Small intestine (tissue), 7 donors: ENCODE data around the gene TTC23L. TPM values are rescaled to one million over a fixed set of nuclear protein-coding genes. Genes with fewer than 3 reads are reported as not detected.
A peak's percentile ranks its signal among the peaks of the same experiment; 100 is the strongest.
"Not testable (repeated sequence)": the region's sequence is repeated elsewhere in the genome, so short reads cannot be mapped to it uniquely, and the experiment has no call there.

Source experiments
- DNase-seq, 2 donors: peaks; one replicate each; pipeline versions ENCODE4 v3.0.0 to v3.0.0-alpha.2; 2013
- FAIRE-seq: peaks from 2 replicates; lab custom pipeline; 2012; peaks lifted over from hg19 to GRCh38; lab: Jason Lieb, UNC
- H3K27ac ChIP-seq, 3 donors: one replicate each; pipeline ENCODE4 v1.5.1; 2013; ENCODE audit warnings: low read length in 2 of 3, mild to moderate bottlenecking in 2 of 3, control low read depth in 1 of 3, inconsistent platforms in 1 of 3, low read depth in 1 of 3, moderate library complexity in 1 of 3
- H3K27me3 ChIP-seq, 3 donors: one replicate each; pipeline ENCODE4 v1.6.1; 2013; ENCODE audit warnings: low read length in 3 of 3, inconsistent platforms in 1 of 3; ENCODE audit not compliant: control insufficient read depth in 3 of 3, insufficient read depth in 3 of 3
- H3K36me3 ChIP-seq, 3 donors: one replicate each; pipeline ENCODE4 v1.6.1; 2013; ENCODE audit warnings: low read length in 3 of 3, inconsistent platforms in 1 of 3, low read depth in 1 of 3, mild to moderate bottlenecking in 1 of 3, moderate library complexity in 1 of 3; ENCODE audit not compliant: control insufficient read depth in 3 of 3, insufficient read depth in 2 of 3
- H3K4me1 ChIP-seq, 3 donors: one replicate each; pipeline ENCODE4 v1.6.1; 2013; ENCODE audit warnings: low read length in 2 of 3, inconsistent platforms in 1 of 3, low read depth in 1 of 3, mild to moderate bottlenecking in 1 of 3, moderate library complexity in 1 of 3; ENCODE audit not compliant: control insufficient read depth in 3 of 3, insufficient read depth in 2 of 3
- H3K4me3 ChIP-seq, 3 donors: one replicate each; pipeline ENCODE4 v1.5.1; 2013; ENCODE audit warnings: low read length in 3 of 3, control low read depth in 1 of 3, inconsistent platforms in 1 of 3, low read depth in 1 of 3, mild to moderate bottlenecking in 1 of 3, moderate library complexity in 1 of 3
- H3K9me3 ChIP-seq, 2 donors: one replicate each; pipeline ENCODE4 v1.6.1; 2013; ENCODE audit warnings: low read depth in 1 of 2, low read length in 1 of 2; ENCODE audit not compliant: control insufficient read depth in 2 of 2, insufficient read depth in 1 of 2
- WGBS, 3 donors: extraction: QIAGEN DNeasy Blood & Tissue Kit; methylation state at CpG; one replicate each; pipeline ENCODE4 v1.1.7; 2013; 5-methylcytosine and 5-hydroxymethylcytosine counted together
- polyA plus RNA-seq, 4 donors: library from polyadenylated mRNA; stranded (reverse) in 3 of 4; unstranded in 1 of 4; fragments of 200-250 nt in 3 of 4; fragments of 120-200 nt in 1 of 4; gene quantifications; one replicate each; pipeline versions ENCODE4 v1.2.1 to v1.2.3, GENCODE V29; 2013
- donor health status: healthy with polysubstance abuse.
- donor health status: control.
- donor health status: control.
- donor health status: Bipolar disorder and iron deficiency.
- donor health status: healthy.

TTC23L gene
- polyA plus RNA-seq, 4 donors, result 0.27 to 0.87 TPM; not detected in 2

GRCh38 chr5:34923256-34923655, 84.3 kb downstream of the TTC23L start:
- not testable (repeated sequence) for FAIRE-seq, H3K9me3 ChIP-seq, H3K4me1 ChIP-seq, H3K4me3 ChIP-seq, DNase-seq, H3K27me3 ChIP-seq
- WGBS, 3 donors, result 90 to 94% (median 93%) methylated on average over 9 of the region's 9 CpGs
- Histone ChIP-seq H3K27ac (peak overlapping the region in 1 of 3 donors; percentile 19), H3K36me3 (peaks cover 2 to 24% (median 3%) of the 10 kb centered on the region in 3 donors)

DNA sequence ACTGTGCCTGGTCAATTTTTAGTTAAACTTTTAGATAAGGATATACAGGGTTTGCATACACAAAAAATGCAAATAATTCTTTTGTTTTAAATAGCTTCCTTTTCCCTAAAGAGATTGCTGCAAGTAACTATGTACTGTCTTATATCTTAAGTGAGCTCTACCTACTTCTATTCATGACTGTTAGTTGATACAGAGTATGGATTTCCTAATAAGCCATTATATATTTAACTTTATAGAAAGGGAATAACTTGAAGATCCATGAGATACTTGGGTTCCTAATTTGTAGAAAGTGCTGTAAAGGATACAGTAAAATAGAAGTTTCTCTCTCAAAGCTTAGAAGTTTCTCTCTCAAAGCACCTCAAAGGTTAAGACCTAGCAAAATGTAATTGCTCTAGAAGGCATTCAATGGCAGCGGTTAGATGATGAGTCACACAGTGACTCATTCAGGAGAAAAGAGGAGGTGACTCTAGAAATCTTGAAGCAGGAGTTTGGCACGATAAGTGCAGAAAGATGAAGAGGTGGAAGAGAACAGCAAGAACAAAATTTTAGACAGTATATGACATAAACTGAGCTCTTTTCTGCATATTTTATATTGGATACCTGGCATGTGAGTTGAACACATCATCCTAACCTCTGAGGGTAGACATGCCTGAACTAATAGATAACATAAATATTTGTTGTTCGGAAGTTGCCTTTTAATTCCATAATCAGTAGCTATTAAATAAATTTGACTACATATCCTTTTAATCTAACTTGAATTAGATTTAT, 84.9 kb downstream of the TTC23L start:
- FAIRE-seq, result no peak
- Histone ChIP-seq H3K27ac (peak overlapping the region in 1 of 3 donors; percentile 19), H3K4me3 (no peak overlapping the region), H3K4me1 (peaks cover 0 to 2% (median 0%) of the 10 kb centered on the region in 3 donors), H3K36me3 (peaks cover 2 to 22% (median 3%) of the 10 kb centered on the region in 3 donors), H3K9me3 (no peaks in the 10 kb centered on the region), H3K27me3 (no peaks in the 10 kb centered on the region)
- 32 to 42% (median 32%) methylated on average over 3 of the region's 3 CpGs for WGBS, 3 donors
- DNase-seq, result peak; percentile 56 to 83

GRCh38 chr5:34924462-34924765, 85.5 kb downstream of the TTC23L start:
- FAIRE-seq (no peak), DNase-seq (no peak)
- Histone ChIP-seq H3K4me3 (no peak overlapping the region), H3K4me1 (peaks cover 0 to 2% (median 0%) of the 10 kb centered on the region in 3 donors), H3K27ac (no peak overlapping the region), H3K36me3 (peaks cover 2 to 19% (median 3%) of the 10 kb centered on the region in 3 donors), H3K9me3 (no peaks in the 10 kb centered on the region), H3K27me3 (no peaks in the 10 kb centered on the region)

DNA sequence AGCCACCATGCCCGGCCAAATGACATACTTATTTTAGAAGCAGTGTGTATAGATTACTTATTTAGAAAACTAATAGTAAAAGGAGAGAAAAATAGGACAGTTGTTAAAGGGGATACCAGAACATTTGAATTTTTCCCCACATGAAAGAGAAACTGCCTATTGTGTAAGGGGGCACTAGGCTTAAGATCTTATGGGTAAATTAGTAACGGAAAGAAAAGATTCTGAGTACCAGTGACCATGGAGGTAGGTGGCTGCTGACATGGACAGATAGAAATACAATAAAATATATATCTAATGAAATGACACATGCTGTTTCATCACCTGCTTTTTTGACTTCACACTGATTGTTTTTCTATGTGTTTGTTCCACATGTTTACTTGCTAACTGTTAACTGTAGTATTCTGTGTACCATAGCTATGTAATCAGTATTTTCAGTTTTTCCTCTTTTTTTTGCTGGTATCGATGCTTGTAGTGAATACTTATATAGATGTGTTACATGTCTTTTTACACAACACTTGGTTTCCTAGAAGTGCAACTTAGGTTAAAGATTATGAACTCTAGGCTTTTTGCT, 87.4 kb downstream of the TTC23L start:
- no peak overlapping the region for H3K4me3 ChIP-seq
- peaks cover 0 to 8% (median 2%) of the 10 kb centered on the region in 3 donors for H3K4me1 ChIP-seq
- FAIRE-seq (no peak), DNase-seq (no peak)
- H3K27me3 ChIP-seq, result no peaks in the 10 kb centered on the region
- 90 to 93% (median 91%) methylated on average over 3 of the region's 3 CpGs for WGBS, 3 donors
- H3K36me3 ChIP-seq, result peaks cover 2 to 16% (median 3%) of the 10 kb centered on the region in 3 donors
- no peak overlapping the region for H3K27ac ChIP-seq
- H3K9me3 ChIP-seq, result no peaks in the 10 kb centered on the region

DNA sequence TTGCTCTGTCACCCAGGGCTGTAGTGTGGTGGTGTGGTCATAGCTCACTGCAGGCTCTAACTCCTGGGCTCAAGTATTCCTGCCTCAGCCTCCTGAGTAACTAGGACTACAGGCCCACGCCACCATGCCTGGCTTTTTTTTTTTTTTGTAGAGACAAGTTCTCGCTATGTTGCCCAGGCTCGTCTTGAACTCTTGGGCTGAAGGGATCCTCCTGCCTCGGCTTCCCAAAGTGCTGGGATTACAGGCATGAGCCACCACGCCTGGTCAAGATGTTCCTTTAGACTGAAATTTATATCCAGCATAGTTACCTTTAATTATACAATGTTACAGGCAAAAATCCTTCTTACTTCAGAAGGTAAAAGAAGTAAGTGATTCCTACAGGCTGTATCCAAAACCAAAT, 88.8 kb downstream of the TTC23L start:
- H3K36me3 ChIP-seq, result peaks cover 2 to 16% (median 3%) of the 10 kb centered on the region in 3 donors
- WGBS, 3 donors, result 95 to 97% (median 96%) methylated on average over 5 of the region's 5 CpGs
- H3K4me1 ChIP-seq, result peaks cover 2 to 8% (median 2%) of the 10 kb centered on the region in 3 donors
- H3K4me3 ChIP-seq, result no peak overlapping the region
- H3K27ac ChIP-seq, result no peak overlapping the region
- H3K9me3 ChIP-seq, result no peaks in the 10 kb centered on the region
- FAIRE-seq (no peak), DNase-seq (no peak)
- no peaks in the 10 kb centered on the region for H3K27me3 ChIP-seq

DNA sequence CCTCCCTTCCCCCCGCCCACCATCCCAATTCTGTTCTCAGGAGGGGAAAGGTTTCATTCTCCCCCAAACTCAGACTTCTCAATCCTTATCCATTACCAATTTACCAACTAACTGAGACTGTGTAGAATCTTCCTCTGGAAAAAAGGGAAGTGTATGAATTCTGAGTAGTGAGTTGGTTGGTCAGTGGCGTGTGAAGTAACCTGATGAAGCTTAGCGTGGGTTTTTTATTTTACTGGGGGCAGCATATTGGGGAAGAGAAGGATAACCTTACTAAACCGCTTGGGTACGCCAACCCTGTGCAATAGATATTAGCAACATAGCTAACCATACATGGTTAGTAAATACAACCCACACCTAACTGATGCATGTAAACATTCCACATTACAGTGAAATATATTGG, 89.3 kb downstream of the TTC23L start:
- no peaks in the 10 kb centered on the region for H3K9me3 ChIP-seq
- no peak for DNase-seq
- H3K27me3 ChIP-seq, result no peaks in the 10 kb centered on the region
- peaks cover 2 to 8% (median 2%) of the 10 kb centered on the region in 3 donors for H3K4me1 ChIP-seq
- H3K4me3 ChIP-seq, result no peak overlapping the region
- 82 to 93% (median 88%) methylated on average over 5 of the region's 5 CpGs for WGBS, 3 donors
- no peak overlapping the region for H3K27ac ChIP-seq
- no peak for FAIRE-seq
- H3K36me3 ChIP-seq, result peaks cover 2 to 16% (median 3%) of the 10 kb centered on the region in 3 donors

DNA sequence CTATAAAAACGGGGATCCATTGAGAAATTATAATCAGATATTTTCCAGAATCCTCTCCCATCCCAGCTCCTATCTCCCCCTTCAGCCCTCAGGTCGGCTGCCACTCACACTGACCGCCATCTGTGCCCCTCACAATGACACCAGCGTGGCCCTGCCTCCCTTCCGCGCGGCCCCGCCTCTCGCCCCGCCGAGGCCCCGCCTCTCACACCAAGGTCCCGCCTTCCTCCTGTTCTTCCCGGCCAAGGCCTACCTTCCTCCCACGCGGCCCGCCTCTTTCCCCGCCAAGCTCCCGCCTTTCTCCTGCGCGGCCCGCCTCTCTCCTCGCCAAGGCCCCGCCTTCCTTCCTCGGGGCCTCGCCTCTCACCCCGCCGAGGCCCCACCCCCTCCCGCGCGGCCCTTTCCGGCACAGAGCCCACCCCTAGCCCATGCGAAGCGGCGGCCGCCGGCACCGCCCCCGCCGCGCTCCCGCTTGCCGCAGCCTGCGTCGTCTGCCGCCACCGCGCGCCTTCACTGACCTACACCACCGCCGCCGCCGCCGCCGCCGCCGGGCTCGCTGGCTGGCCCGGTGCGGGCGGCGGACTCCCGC, 90.3 kb downstream of the TTC23L start, which contains the start of gene DNAJC21:
DNAJC21 (plus strand) TSS at position 426 of the 586 bp plus-strand sequence. CDS start 261 bp downstream, outside the sequence.
- WGBS, 3 donors, result 0 to 1% (median 0%) methylated on average over 46 to 63 of the region's 63 CpGs
- Histone ChIP-seq H3K36me3 (peaks cover 2 to 16% (median 3%) of the 10 kb centered on the region in 3 donors), H3K27me3 (no peaks in the 10 kb centered on the region), H3K4me1 (peaks cover 2 to 8% (median 2%) of the 10 kb centered on the region in 3 donors), H3K4me3 (peak within 1 kb of the TSS; percentile 72 to 90 (median 85)), H3K9me3 (no peaks in the 10 kb centered on the region), H3K27ac (peak within 1 kb of the TSS; percentile 84 to 98 (median 88))
- FAIRE-seq, result no peak
- DNase-seq, result peak; percentile 98 to 99

DNA sequence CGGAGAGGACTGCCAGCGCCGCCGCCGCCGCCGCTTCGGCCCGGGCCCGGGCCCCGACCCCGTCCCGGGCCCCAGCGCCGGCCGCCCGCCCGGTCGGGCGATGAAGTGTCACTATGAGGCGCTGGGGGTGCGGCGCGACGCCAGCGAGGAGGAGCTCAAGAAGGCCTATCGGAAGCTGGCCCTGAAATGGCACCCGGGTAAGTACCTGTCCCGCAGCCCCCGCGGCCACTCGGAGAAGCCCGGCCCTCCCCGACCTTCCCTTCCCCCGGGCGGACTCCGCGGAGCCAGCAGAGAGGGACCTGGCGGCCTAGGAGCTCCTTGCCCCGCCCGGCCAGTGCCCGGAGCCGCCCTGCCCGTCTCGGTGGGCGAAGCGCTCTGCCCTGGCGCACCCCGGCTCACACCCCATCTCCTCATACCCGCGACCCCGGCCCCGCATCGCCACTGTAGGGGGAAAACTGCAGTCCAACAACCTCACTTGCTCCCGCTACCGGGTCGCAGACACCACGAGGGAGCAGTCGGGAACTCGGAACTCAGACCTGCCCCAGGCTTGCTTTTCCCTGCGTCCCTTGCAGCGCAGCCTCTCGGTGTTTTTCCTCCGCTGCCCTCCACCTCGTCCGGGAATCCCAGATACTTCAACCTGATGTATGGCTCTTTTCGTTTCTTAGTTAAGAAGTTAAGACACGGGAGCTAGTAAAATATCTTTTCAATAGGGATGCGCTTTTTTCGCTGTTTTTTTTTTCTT, 90.9 kb downstream of the TTC23L start:
- Histone ChIP-seq H3K36me3 (peaks cover 2 to 16% (median 3%) of the 10 kb centered on the region in 3 donors), H3K4me1 (peaks cover 2 to 8% (median 2%) of the 10 kb centered on the region in 3 donors), H3K9me3 (no peaks in the 10 kb centered on the region), H3K27ac (peak overlapping the region; percentile 84 to 98 (median 88)), H3K27me3 (no peaks in the 10 kb centered on the region), H3K4me3 (peak overlapping the region; percentile 72 to 90 (median 85))
- DNase-seq, result peak; percentile 87 to 92
- no peak for FAIRE-seq
- WGBS, 3 donors, result 0 to 1% (median 1%) methylated on average over 42 to 70 of the region's 70 CpGs
